SK-N-SH (cell line): ENCODE measurements around the gene DAGLA. TPM values are rescaled to one million over a fixed set of nuclear protein-coding genes. Genes with fewer than 3 reads are reported as not detected.

Experiments
- CTCF ChIA-PET: fragments of 300-600, 350-600 bp; formaldehyde crosslinking; extraction: SDS; loops from one replicate; lab custom pipeline; 2021; lab: Yijun Ruan, JAX
- POLR2A ChIA-PET: fragments of 350-600 bp; sonication (Branson Sonifier 250); formaldehyde crosslinking; extraction: SDS; loops from one replicate; lab custom pipeline; 2020; ENCODE audit warnings: antibody characterized with exemption, inconsistent platforms; lab: Yijun Ruan, JAX
- DNase-seq: peaks from one replicate; pipeline ENCODE4 v3.0.0; 2012
- H2AFZ ChIP-seq: fragments of 200-600 bp; sonication (generic); 2 replicates; pipeline ENCODE4 v1.8.1; 2016; ENCODE audit warnings: antibody characterized with exemption, mild to moderate bottlenecking, low read depth
- H3F3A ChIP-seq: fragments of 200-600 bp; sonication (generic); replicated peaks from 2 replicates; pipeline ENCODE3; 2016; ENCODE audit warnings: antibody characterized with exemption, mild to moderate bottlenecking; ENCODE audit not compliant: insufficient read depth
- H3K27ac ChIP-seq, 2 experiments: fragments of 200-500 bp in 1 of 2; fragments of 200-600 bp in 1 of 2; sonication (Bioruptor generic) in 1 of 2; sonication (generic), shearing (Covaris generic) in 1 of 2; 2 replicates each; pipeline versions ENCODE4 v1.5.1 to v1.6.1; 2014 to 2016; ENCODE audit warnings: low read depth in 2 of 2, inconsistent platforms in 1 of 2, low read length in 1 of 2, mild to moderate bottlenecking in 1 of 2, mixed read lengths in 1 of 2
- H3K27me3 ChIP-seq: fragments of 200-600 bp; sonication (generic), shearing (Covaris generic); 2 replicates; pipeline ENCODE4 v1.6.1; 2016; ENCODE audit warnings: mixed run types; ENCODE audit not compliant: insufficient read depth
- H3K36me3 ChIP-seq, 2 experiments: fragments of 200-500 bp in 1 of 2; fragments of 200-600 bp in 1 of 2; sonication (Bioruptor generic) in 1 of 2; sonication (generic) in 1 of 2; replicated peaks in 1 of 2; 2 replicates each; pipeline versions ENCODE3 to v1.5.1; 2014 to 2016; ENCODE audit warnings: low read length in 1 of 2, mild to moderate bottlenecking in 1 of 2; ENCODE audit not compliant: insufficient read depth in 2 of 2, control insufficient read depth in 1 of 2
- H3K4me1 ChIP-seq, 2 experiments: fragments of 200-500 bp in 1 of 2; fragments of 200-600 bp in 1 of 2; sonication (Bioruptor generic) in 1 of 2; sonication (generic), shearing (Covaris generic) in 1 of 2; 2 replicates each; pipeline versions ENCODE4 v1.5.1 to v1.6.1; 2014 to 2016; ENCODE audit warnings: low read depth in 1 of 2, low read length in 1 of 2, mixed run types in 1 of 2; ENCODE audit not compliant: insufficient read depth in 2 of 2, control insufficient read depth in 1 of 2
- H3K4me2 ChIP-seq: fragments of 200-600 bp; sonication (generic), shearing (Covaris generic); 2 replicates; pipeline ENCODE4 v1.6.1; 2017; ENCODE audit warnings: mixed run types
- H3K4me3 ChIP-seq, 2 experiments: fragments of 200-500 bp in 1 of 2; fragments of 200-600 bp in 1 of 2; sonication (Bioruptor generic) in 1 of 2; sonication (generic), shearing (Covaris generic) in 1 of 2; 2 replicates each; pipeline versions ENCODE4 v1.5.1 to v1.8.1; 2014 to 2016; ENCODE audit warnings: low read depth in 2 of 2, inconsistent platforms in 1 of 2, low read length in 1 of 2, mild to moderate bottlenecking in 1 of 2, mixed read lengths in 1 of 2, moderate library complexity in 1 of 2
- H3K79me2 ChIP-seq: fragments of 200-600 bp; sonication (generic); 2 replicates; pipeline ENCODE4 v1.8.1; 2017; ENCODE audit warnings: mild to moderate bottlenecking; ENCODE audit not compliant: insufficient read depth
- H3K9ac ChIP-seq: fragments of 200-600 bp; sonication (generic); 2 replicates; pipeline ENCODE4 v1.6.1; 2017; ENCODE audit warnings: mixed run types
- H3K9me2 ChIP-seq: fragments of 200-600 bp; sonication (generic); 2 replicates; pipeline ENCODE4 v1.6.1; 2017; ENCODE audit warnings: mixed run types
- H3K9me3 ChIP-seq: fragments of 200-600 bp; sonication (generic); 2 replicates; pipeline ENCODE4 v1.6.1; 2017; ENCODE audit warnings: mixed run types, mild to moderate bottlenecking, moderate library complexity
- H4K20me1 ChIP-seq: fragments of 200-600 bp; sonication (generic); 2 replicates; pipeline ENCODE4 v1.6.1; 2017; ENCODE audit warnings: mild to moderate bottlenecking, mixed run types; ENCODE audit not compliant: insufficient read depth
- ELF1 ChIP-seq: IDR thresholded peaks from 2 replicates; pipeline ENCODE4 v1.4.0; 2012
- EZH2phosphoT487 ChIP-seq: fragments of 200-600 bp; sonication (generic); IDR thresholded peaks from 2 replicates; pipeline ENCODE4 v1.6.1; 2017; ENCODE audit warnings: low read depth, mixed run types, mild to moderate bottlenecking, antibody characterized with exemption, moderate library complexity, borderline replicate concordance
- FOXJ3 ChIP-seq: sonication (generic); formaldehyde crosslinking; IDR thresholded peaks from 2 replicates; pipeline ENCODE4 v1.5.1; 2020; ENCODE audit warnings: mild to moderate bottlenecking, missing genetic modification reagents
- MXI1 ChIP-seq: IDR thresholded peaks from 2 replicates; pipeline ENCODE4 v1.6.1; 2012; ENCODE audit warnings: mild to moderate bottlenecking, low read depth, low read length, improper control_type of control experiment
- NFIC ChIP-seq: IDR thresholded peaks from 2 replicates; pipeline ENCODE4 v1.4.0; 2012; ENCODE audit warnings: borderline replicate concordance
- RCOR1 ChIP-seq: fragments of 150-350 bp; IDR thresholded peaks from 2 replicates; pipeline ENCODE4 v1.6.1; 2017; ENCODE audit warnings: antibody characterized with exemption, low read length
- RFX5 ChIP-seq: IDR thresholded peaks from 2 replicates; pipeline ENCODE4 v1.6.1; 2012; ENCODE audit warnings: mild to moderate bottlenecking, improper control_type of control experiment, low read length
- TCF12 ChIP-seq: IDR thresholded peaks from 2 replicates; pipeline ENCODE4 v1.4.0; 2012
- USF1 ChIP-seq: IDR thresholded peaks from 2 replicates; pipeline ENCODE4 v1.4.0; 2012; ENCODE audit warnings: low read depth, borderline replicate concordance
- YY1 ChIP-seq: IDR thresholded peaks from 2 replicates; pipeline ENCODE4 v1.4.0; 2012; ENCODE audit warnings: low read depth, mild to moderate bottlenecking
- WGBS: methylation state at CpG from one replicate; pipeline ENCODE4 v1.1.6; 2017; ENCODE audit warnings: low lambda C conversion rate; 5-methylcytosine and 5-hydroxymethylcytosine counted together
- polyA plus RNA-seq, 3 experiments: library from polyadenylated mRNA; depleted of rRNA; stranded (reverse); fragments of >200 nt; gene quantifications; 2 replicates each; pipeline ENCODE4 v1.2.3, GENCODE V29; 2012
- TF ChIP-seq, protein P1 (sequence below): IDR thresholded peaks from 2 replicates; pipeline ENCODE4 v1.4.0; 2012; ENCODE audit warnings: low read depth, borderline replicate concordance
- TF ChIP-seq, protein P2 (sequence below): IDR thresholded peaks from 2 replicates; pipeline ENCODE4; 2012

The DAGLA gene
- polyA plus RNA-seq, 1 of the 3 experiments (the other 2 are of a cell fraction) = 3.3 TPM

- Histone ChIP-seq H3K9me3 (no peaks in the 10 kb centered on the region), H3K36me3 (no peaks in the 10 kb centered on the region), H4K20me1 (no peaks in the 10 kb centered on the region), H3K4me3 (peak overlapping the region; percentile 52 to 64), H3K79me2 (no peaks in the 10 kb centered on the region), H3K9me2 (no peaks in the 10 kb centered on the region), H3K4me2 (peak overlapping the region; percentile 86), H2AFZ (peak overlapping the region; percentile 95), H3F3A (no peaks in the 10 kb centered on the region), H3K9ac (peak overlapping the region; percentile 63), H3K27ac (no peak overlapping the region), H3K27me3 (no peaks in the 10 kb centered on the region), H3K4me1 (peaks cover 9 to 12% of the 10 kb centered on the region in 2 experiments; a peak in 2 of 4 replicates)
- no peak for DNase-seq
- ChIA-PET CTCF (interaction anchor here (0.6 to 8.1 kb wide), 15 partner anchors 9 to 175 kb away, joined by 3 to 81 read pairs (median 4); partner anchors contain the start of genes FEN1 and TMEM258), POLR2A (no interaction called here)
- WGBS = 44% methylated on average over 16 of the region's 17 CpGs
- TF ChIP-seq MXI1 (no peak), ELF1 (no peak)
Observed at GRCh38 chr11:61752925-61753521, 72.8 kb downstream of the DAGLA start.

GRCh38 chr11:61753672-61754071, 73.5 kb downstream of the DAGLA start:
- Histone ChIP-seq H3K36me3 (no peaks in the 10 kb centered on the region), H3K9me3 (no peaks in the 10 kb centered on the region), H3K4me3 (no peak overlapping the region), H3K27ac (no peak overlapping the region), H3K9me2 (no peaks in the 10 kb centered on the region), H3K4me1 (peaks cover 9 to 11% of the 10 kb centered on the region in 2 experiments; a peak in 2 of 4 replicates), H3K79me2 (no peaks in the 10 kb centered on the region), H3F3A (no peaks in the 10 kb centered on the region), H3K27me3 (no peaks in the 10 kb centered on the region), H3K4me2 (0 out of 2 replicates have a peak overlapping the region, but pooled peaks have one; percentile 86), H2AFZ (no peak overlapping the region), H4K20me1 (no peaks in the 10 kb centered on the region), H3K9ac (no peak overlapping the region)
- WGBS = 71% methylated on average over 5 of the region's 5 CpGs
- no peak for DNase-seq
- TF ChIP-seq NFIC (no peak), YY1 (no peak), USF1 (no peak), ELF1 (no peak), EZH2phosphoT487 (no peak), RCOR1 (no peak), MXI1 (no peak), TCF12 (no peak), RFX5 (no peak), FOXJ3 (no peak)
- TF ChIP-seq, protein P1, sequence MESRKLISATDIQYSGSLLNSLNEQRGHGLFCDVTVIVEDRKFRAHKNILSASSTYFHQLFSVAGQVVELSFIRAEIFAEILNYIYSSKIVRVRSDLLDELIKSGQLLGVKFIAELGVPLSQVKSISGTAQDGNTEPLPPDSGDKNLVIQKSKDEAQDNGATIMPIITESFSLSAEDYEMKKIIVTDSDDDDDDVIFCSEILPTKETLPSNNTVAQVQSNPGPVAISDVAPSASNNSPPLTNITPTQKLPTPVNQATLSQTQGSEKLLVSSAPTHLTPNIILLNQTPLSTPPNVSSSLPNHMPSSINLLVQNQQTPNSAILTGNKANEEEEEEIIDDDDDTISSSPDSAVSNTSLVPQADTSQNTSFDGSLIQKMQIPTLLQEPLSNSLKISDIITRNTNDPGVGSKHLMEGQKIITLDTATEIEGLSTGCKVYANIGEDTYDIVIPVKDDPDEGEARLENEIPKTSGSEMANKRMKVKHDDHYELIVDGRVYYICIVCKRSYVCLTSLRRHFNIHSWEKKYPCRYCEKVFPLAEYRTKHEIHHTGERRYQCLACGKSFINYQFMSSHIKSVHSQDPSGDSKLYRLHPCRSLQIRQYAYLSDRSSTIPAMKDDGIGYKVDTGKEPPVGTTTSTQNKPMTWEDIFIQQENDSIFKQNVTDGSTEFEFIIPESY = no peak
- TF ChIP-seq, protein P2, sequence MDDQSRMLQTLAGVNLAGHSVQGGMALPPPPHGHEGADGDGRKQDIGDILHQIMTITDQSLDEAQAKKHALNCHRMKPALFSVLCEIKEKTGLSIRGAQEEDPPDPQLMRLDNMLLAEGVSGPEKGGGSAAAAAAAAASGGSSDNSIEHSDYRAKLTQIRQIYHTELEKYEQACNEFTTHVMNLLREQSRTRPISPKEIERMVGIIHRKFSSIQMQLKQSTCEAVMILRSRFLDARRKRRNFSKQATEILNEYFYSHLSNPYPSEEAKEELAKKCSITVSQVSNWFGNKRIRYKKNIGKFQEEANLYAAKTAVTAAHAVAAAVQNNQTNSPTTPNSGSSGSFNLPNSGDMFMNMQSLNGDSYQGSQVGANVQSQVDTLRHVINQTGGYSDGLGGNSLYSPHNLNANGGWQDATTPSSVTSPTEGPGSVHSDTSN = no peak
- POLR2A ChIA-PET = no interaction called here
- CTCF ChIA-PET = interaction anchor here (0.6 to 8.1 kb wide), 15 partner anchors 10 to 175 kb away, joined by 3 to 81 read pairs (median 4); partner anchors contain the start of genes FEN1 and TMEM258
